Measurements from ENCODE around the gene SERINC5. TPM values are rescaled to one million over a fixed set of nuclear protein-coding genes. Genes with fewer than 3 reads are reported as not detected.
"Not testable (repeated sequence)": the region's sequence is repeated elsewhere in the genome, so short reads cannot be mapped to it uniquely, and the experiment has no call there.

SERINC5 gene
- total RNA-seq, 1 donor from 2014 or later: 12.9 TPM

DNA sequence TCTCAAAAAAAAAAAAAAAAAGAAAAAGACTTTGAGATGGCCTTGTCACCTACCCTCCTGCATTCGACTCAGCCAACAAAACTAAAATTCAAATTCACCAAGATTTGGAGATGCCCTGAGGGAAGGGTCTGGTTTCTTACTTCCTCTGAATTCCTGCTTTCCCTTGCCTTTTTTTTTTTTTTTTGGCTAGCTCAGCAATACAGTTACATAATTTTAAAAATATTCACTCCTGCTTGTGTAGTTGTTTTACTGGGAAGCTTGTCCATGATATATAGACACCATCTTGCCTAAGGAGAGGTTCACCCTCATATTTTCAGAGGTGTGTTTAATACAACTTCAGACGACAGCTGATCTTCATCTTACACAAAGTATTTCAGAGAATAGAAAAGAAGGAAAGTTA is 21.3 kb upstream of the SERINC5 start:
- DNase-seq (ENCODE audit: low read depth): no peak
- Histone ChIP-seq H3K27me3 (ENCODE audit: control insufficient read depth, insufficient read depth, low read length) (no peaks in the 10 kb centered on the region), H3K4me3 (ENCODE audit: low read depth, low read length) (no peak overlapping the region), H3K36me3 (ENCODE audit: control insufficient read depth, insufficient read depth, low read length) (no peaks in the 10 kb centered on the region)
- TF ChIP-seq, protein P1, sequence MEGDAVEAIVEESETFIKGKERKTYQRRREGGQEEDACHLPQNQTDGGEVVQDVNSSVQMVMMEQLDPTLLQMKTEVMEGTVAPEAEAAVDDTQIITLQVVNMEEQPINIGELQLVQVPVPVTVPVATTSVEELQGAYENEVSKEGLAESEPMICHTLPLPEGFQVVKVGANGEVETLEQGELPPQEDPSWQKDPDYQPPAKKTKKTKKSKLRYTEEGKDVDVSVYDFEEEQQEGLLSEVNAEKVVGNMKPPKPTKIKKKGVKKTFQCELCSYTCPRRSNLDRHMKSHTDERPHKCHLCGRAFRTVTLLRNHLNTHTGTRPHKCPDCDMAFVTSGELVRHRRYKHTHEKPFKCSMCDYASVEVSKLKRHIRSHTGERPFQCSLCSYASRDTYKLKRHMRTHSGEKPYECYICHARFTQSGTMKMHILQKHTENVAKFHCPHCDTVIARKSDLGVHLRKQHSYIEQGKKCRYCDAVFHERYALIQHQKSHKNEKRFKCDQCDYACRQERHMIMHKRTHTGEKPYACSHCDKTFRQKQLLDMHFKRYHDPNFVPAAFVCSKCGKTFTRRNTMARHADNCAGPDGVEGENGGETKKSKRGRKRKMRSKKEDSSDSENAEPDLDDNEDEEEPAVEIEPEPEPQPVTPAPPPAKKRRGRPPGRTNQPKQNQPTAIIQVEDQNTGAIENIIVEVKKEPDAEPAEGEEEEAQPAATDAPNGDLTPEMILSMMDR (IDR thresholded peaks at IDR 0.05; ENCODE audit: insufficient read depth, low read length, poor library complexity, severe bottlenecking): no peak

- no peak for DNase-seq (ENCODE audit: low read depth)
- TF ChIP-seq, protein P1 (IDR thresholded peaks at IDR 0.05; ENCODE audit: insufficient read depth, low read length, poor library complexity, severe bottlenecking): no peak
- H3K4me3 ChIP-seq (ENCODE audit: low read depth, low read length): no peak overlapping the region
Measured at GRCh38 chr5:80276186-80276585, 20.3 kb upstream of the SERINC5 start.

DNA sequence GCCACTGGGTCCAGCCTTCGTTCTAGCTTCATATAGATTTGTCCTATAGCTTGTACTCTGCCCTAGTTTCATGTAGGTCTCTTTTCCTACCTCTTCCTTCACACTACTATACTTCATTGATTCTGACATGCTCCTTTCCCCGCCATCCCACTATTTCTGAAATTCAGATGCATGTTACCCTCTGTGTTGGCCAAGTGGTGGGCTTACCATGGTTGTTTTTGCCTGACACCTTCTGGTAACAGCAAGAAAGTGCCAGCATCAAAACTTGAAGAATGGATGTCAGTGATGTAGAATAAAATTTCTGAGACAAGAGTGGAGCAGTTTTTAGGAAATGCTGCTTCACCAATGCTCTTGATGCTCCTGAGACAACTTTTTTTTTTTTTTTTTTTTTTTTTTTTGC is 19.5 kb upstream of the SERINC5 start:
- TF ChIP-seq, protein P1 (IDR thresholded peaks at IDR 0.05; ENCODE audit: insufficient read depth, low read length, poor library complexity, severe bottlenecking): peak; percentile 58
- no peaks in the 10 kb centered on the region for H3K27me3 ChIP-seq (ENCODE audit: control insufficient read depth, insufficient read depth, low read length)
- no peak for DNase-seq (ENCODE audit: low read depth)
- H3K4me3 ChIP-seq (ENCODE audit: low read depth, low read length): no peak overlapping the region
- H3K36me3 ChIP-seq (ENCODE audit: control insufficient read depth, insufficient read depth, low read length): no peaks in the 10 kb centered on the region

More at GRCh38 chr5:80276186-80276585, 20.3 kb upstream of the SERINC5 start:
- no peaks in the 10 kb centered on the region for H3K36me3 ChIP-seq (ENCODE audit: control insufficient read depth, insufficient read depth, low read length)
- H3K27me3 ChIP-seq (ENCODE audit: control insufficient read depth, insufficient read depth, low read length): no peaks in the 10 kb centered on the region

- not testable (repeated sequence) for H3K36me3 ChIP-seq (ENCODE audit: control insufficient read depth, insufficient read depth, low read length); H3K4me3 ChIP-seq (ENCODE audit: low read depth, low read length); H3K27me3 ChIP-seq (ENCODE audit: control insufficient read depth, insufficient read depth, low read length); DNase-seq (ENCODE audit: low read depth)
Measured at GRCh38 chr5:80270543-80270942, 14.7 kb upstream of the SERINC5 start.

DNA sequence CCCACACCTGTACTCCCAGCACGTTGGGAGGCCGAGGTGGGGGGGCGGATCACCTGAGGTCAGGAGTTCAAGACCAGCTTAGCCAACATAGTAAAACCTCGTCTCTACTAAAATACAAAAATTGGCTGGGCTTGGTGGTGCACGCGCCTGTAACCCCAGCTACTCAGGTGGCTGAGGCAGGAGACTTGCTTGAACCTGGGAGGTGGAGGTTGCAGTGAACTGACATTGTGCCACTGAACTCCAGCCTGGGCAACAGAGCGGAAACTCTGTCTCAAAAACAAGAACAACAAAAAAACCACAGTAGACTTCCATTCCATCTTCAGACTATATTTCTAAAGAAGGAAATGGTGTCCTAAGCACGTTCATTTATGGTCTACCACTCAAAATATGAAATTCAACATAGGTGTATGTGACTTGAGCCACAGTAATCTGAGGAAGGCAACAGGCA is 14.2 kb upstream of the SERINC5 start:
- DNase-seq (ENCODE audit: low read depth): no peak
- TF ChIP-seq, protein P1 (IDR thresholded peaks at IDR 0.05; ENCODE audit: insufficient read depth, low read length, poor library complexity, severe bottlenecking): no peak
- Histone ChIP-seq H3K4me3 (ENCODE audit: low read depth, low read length) (no peak overlapping the region), H3K36me3 (ENCODE audit: control insufficient read depth, insufficient read depth, low read length) (no peaks in the 10 kb centered on the region), H3K27me3 (ENCODE audit: control insufficient read depth, insufficient read depth, low read length) (no peaks in the 10 kb centered on the region)

DNA sequence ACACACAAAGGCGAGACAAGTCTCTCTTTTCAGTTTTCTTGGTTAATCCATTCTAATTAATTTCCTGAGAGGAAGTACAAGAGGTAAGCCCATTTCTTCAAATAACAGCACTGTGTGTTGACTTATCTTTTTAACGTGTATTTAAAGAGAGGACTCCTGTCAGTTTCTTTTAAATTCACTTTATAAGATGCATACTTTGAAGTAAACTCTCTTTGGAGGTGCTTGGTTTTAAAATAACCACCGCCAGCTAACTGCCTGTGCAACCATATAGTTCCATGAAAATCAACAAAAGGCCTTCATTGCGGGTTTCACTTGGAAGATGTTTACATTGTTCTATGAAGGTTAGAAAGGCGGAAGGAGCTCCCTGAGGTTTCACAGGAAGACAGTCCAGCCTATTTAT is 13.1 kb upstream of the SERINC5 start:
- no peak for DNase-seq (ENCODE audit: low read depth)
- no peaks in the 10 kb centered on the region for H3K36me3 ChIP-seq (ENCODE audit: control insufficient read depth, insufficient read depth, low read length)
- TF ChIP-seq, protein P1 (IDR thresholded peaks at IDR 0.05; ENCODE audit: insufficient read depth, low read length, poor library complexity, severe bottlenecking): no peak
- no peak overlapping the region for H3K4me3 ChIP-seq (ENCODE audit: low read depth, low read length)
- no peaks in the 10 kb centered on the region for H3K27me3 ChIP-seq (ENCODE audit: control insufficient read depth, insufficient read depth, low read length)

Measured in kidney epithelial cell (primary cell).